Stimulated activated CD4-positive, alpha-beta T cell treated with anti-CD3 and anti-CD28 coated beads, Interleukin-2, amount 100 ng/mL, for 48 hours (primary cell): Measurements from ENCODE around the gene RPL5.

Experiments
- DNase-seq, 2 donors: peaks; one replicate each; pipeline ENCODE4 v3.0.0-alpha.2; 2020

Gene RPL5

DNA sequence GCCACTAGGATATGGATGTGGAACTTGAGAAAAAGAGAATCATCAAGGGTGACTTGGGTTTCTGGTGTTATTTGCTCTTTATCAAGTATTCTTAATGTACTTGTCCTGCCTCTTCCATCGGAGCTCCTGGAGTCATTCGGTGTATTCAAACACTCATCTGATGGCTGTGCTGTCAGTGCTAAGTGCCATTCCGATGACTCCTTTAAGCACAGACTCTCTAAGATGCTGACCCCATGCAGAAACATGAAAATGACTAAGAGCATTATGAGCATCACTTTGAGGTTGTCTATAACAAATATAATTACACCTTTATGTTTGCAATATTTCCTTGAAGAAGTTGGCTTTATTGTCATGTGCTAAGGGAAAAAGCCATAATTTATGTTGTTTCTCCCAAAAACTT is 11.3 kb upstream of the RPL5 start:
- no peak for DNase-seq

DNA sequence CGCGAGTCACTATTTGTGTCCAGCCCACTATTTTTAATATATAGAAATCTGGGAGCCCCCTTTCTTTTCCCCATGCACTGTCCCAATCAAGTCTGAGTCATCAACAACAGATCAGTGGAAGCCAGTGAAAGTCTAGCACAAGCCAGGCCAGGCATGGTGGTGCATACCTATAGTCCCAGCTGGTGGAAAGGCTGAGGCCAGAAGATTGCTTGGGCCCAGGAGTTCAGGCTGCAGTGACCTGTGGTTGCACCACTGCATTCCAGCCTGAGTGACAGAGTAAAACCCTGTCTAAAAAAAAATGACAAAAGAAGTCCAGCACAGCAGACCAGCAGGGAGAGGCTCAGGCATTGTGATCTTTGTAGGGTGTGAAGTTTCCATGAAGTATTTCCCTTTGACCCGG is 9.0 kb upstream of the RPL5 start:
- no peak for DNase-seq

DNA sequence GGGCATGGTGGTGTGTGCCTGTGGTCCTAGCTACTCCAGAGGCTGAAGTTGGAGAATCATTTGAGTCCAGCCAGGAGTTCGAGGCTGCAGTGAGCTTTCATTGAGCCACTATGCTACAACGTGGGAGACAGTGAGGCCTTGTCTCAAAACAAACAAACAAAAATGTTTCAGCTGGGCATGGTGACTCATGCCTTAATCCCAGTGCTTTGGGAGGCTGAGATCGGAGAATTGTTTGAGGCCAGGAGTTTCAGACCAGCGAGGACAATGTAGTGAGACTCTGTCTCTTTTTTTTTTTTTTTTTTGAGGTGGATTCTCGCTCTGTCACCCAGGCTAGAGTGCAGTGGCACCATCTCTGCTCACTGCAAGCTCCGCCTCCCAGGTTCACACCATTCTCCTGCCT is 5.0 kb upstream of the RPL5 start:
- DNase-seq = no peak

DNA sequence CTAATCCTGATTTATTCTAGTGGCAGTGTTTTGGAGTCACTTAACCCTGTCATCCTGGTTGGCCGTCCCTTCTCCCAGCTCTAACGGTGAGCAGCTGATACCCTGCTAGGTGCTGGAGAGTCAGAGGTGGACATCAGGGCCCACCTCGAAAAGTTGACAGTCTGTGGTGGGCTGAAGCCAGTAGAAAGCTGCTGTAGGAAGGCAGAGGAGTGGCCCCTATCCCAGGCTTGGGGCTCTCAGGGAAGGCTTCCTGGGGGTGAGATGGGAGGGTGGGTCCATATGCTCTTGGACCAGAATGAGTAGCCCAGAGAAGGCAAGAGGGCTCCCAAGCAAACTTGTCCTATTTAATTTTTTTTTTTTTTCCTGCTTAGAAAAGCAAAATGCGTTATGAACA is 475 bp upstream of the RPL5 start:
- DNase-seq = no peak

DNA sequence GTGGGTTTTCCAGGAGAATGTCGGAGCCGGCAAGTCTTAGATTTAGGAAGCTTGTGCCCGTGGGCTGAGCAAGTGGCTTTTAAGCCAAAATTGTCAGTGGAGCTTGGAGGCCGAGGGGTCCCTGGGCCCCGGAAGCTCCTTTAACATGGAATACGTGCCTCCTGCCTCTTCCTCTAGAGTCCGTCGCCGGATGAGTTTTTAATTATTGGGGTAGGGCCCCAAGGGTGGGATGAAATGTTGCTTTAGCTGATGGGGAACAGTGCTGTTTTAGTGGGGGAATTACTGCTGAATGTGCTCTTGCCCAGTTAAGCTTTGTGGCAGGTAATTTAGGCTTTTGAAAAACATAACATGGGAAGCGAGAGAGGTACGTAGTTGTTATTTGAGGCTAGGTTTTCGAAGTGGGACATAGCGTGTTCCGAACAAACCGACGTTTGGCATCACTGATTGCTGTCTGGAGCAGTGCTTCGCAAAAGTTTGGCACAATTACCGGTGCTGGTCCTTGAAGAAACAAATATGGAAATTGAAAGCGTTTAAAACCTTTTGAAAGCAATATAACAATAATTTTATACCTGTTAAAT is 786 bp downstream of the RPL5 start:
- no peak for DNase-seq

DNA sequence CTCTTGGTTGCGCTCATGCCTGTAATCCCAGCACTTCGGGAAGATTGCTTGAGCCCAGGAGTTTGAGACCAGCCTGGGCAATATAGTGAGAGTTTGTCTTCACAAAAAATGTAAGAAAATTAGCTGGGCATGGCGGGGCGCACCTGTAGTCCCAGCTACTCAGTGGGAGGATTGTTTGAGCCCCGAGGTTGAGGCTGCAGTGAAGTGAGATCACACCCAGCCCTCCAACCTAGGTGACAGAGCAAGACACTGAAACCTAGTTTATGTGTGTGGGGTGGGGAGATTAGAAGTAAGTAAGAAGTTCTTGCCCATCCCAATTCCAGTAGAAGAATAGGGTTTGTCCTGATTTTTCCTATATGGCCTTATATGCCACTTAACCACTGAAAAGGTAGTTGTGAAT is 2.0 kb downstream of the RPL5 start:
- DNase-seq = no peak

DNA sequence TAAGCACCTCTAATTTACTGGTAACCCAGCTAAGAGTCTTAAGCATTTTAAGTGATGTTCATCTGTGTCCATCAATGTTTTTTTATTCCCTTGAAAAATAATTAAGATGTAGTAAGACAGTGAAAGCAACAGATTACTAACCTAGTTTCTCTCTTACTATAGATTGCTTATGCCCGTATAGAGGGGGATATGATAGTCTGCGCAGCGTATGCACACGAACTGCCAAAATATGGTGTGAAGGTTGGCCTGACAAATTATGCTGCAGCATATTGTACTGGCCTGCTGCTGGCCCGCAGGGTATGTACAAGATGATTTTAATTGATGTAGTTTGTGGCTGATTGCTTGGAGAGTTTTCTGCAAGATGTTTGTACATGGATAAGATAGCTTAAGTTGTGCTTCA is 2.8 kb downstream of the RPL5 start:
- DNase-seq = no peak

DNA sequence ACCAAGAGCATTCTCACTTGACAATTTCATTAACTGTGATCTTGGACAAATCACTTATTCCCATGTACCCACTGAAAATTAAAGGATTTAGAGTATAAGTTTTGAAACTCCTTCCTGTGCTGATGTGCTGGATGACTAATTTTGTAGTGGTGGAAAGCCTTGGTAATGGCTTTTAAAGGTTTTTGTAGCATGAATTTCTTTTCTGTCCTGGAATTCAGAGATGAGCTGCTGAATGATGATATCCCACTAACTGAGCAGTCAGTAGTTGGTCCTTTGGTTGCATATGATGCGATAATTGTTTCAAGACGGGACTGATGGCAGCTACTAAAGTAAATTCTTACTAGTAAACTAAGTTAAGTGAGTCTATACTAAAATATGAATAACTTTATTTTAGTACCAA is 5.2 kb downstream of the RPL5 start:
- no peak for DNase-seq

DNA sequence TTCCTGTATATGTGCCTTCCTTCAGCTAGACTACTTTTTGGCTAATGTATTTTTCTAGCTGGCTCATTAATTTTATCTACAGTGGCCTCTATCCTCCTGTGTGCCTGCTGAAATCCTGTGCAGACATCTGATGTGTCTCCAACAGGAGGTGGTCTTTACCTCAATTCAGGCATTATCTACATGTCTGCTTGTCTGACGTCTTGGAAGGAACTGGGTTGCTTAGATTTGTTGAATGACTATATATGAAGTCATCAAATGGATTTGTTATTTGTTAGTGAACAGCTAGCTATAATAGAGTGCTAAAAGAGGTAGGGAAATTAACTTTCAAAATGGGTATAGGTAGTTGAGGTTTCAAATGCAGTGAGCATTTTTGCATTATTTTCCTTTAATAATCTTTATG is 6.7 kb downstream of the RPL5 start:
- no peak for DNase-seq

DNA sequence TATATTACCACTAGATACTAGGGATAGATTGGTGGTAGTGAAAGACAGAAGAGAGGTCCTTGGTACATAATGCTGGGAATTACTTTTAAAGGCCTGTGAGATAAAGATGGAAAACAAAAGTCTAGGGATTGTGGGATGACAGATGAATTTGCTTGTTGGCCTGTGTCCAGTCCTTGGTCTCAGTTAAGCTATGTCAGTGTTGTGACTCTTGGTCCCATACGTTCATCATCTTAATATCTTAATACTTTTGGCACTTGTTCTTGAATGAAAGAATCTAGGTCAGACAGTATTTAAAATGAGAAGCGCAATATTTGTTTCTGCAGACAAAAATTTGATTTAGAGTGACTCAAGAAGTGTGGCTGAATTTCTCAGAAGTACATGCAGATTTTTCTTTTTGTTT is 7.6 kb downstream of the RPL5 start:
- no peak for DNase-seq

DNA sequence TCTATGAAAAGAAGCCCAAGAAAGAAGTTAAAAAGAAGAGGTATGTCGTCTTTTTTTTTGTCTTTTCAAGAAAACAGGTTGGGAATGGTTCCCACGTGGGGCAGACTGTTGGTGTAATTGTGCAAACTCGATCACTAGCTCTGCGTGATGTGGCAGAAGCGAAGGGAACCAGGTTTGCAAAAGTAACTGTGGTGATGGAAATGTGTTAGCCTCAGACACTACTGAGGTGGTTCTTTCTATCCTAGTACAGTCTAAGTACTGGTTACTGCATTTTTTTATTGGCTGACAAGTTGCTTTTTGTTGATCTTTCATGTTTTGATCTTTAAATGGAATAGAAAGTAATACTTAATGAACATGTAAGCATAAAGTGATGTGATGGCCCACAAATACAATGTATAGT is 8.8 kb downstream of the RPL5 start:
- DNase-seq = no peak

DNA sequence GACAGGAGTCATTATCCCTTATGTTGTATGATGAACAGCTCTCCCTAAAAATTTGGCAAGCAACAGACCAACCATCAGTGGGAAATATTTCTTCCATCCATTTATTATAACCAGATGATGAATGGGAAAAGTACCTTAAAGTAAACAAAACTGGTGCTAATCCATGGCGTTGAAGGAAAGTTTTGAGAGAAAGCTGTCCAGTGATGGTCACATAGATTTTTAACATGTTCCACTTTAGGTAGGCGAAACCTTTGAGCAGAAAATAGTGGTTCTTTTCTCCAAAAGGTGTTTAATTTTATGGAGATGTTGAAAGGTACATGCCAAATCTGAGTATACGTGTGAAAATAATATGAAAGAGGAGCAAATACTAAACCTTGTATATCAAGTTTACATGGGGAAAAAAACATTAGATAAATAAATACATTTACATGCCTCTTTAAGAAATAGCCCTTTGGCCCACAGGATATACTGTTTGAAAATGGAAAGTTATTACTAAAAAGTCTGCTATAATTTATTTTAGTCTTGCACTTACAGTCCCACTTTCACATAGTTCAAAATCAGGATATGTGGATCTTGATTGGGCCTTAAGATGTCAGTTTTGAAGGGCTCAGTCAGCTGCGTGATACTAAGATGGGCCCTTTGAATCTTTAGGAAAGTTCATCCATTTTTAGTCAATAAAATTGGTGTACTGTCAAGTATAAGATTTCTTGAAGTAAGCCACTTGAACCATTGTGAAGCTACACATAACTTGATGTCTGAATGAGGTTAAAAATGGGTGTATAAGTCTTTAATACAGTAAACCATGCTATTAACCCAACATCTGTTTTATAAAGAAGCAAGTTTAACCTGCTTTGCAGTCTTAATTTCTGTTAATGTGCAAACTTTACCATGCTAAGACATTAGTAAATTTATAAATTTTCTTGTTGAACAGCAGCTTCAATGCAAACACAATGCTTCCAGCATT is 10.5 kb downstream of the RPL5 start:
- DNase-seq = no peak

DNA sequence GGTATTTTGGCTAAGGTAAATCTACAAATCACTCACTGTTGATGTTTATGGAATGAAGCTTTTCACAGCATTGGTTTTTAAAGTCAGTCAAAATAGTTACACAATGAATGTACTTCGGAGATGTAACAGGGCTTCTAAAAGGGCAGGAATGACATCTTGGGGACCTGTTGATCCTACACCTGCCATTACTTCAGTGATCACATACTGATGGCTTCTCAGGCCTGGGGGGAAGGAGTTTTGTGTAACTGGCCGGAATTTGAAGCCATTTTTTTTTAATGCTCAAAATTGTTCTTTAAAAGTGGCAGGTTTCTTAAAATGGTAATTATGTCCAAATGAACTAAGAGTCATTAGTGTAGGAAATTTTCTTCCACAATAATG is 11.2 kb downstream of the RPL5 start:
- no peak for DNase-seq

DNA sequence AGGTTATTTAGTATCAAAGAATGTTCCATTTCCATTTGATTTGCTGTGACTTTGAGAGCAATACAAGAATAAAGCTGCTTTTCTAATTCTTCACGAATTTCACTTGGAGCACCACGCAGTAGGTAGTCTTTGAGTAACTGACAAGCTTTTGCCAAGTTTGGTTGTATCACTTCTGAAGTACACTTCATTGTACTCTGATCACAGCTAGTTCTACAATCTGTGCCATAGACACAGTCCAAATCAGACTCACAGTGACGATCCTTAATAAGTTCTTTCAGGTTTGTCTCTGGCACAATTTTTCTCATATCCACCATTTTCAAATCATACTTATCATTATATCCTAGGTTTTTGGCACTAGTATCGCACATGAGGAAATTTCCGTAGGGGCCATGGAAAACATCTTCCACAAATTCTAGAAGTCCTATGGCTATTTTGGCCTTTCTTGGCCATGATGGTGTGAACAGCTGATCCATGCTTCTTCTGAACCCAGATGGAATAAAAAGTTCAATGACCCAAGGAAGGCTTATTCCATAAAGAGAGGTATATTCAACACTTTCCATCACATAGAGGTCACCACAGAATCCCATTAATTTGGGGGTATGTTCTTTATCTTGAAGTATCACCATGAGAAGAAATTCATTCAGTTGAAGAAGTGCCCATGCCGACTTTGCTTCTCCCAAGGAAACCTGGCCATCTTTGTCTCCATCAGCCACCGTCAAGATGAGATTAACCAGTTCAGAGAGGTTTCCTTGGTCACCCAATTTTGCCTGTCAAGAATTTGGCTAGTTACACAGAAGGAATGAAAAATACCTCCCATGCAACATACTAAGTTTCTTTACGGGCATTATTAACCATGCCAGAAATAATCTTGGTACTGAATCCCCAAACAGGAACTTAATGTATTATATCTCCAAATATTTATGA is 11.9 kb downstream of the RPL5 start:
- DNase-seq = no peak

DNA sequence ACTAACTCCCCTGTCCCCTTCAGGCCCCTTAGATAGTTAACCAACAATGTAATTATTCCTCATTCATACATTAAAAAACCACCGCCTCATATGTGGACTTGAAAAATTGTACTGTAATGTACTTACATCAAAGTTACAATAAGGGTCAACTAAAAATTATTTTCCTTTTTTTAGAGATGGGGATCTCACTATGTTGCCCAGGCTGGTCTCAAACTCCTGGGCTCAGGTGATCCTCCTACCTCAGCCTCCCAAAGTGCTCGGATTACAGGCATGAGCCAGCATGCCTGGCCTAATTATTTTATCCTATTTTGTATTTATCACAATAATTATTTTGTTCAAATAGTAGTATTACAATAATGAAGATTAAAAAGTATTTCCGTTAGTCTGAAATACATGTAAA is 12.6 kb downstream of the RPL5 start:
- DNase-seq = no peak

DNA sequence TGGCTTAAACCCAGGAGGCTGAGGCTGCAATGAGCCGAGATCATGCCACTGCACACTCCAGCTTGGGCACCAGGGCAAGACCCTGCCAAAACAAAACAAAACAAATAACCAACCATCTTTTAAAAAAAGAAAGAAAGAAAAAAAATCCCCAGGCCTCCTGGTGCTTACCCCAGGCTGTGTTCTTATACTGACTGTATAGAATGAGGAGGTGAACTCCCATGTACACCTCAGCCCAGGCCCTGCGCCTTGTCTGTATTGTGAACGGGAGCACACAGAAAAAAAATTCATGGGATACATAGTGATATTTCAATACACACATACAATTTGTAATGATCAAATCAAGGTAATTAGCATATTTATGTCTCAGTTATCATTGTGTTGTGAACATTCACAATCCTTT is 14.1 kb downstream of the RPL5 start:
- DNase-seq = no peak

DNA sequence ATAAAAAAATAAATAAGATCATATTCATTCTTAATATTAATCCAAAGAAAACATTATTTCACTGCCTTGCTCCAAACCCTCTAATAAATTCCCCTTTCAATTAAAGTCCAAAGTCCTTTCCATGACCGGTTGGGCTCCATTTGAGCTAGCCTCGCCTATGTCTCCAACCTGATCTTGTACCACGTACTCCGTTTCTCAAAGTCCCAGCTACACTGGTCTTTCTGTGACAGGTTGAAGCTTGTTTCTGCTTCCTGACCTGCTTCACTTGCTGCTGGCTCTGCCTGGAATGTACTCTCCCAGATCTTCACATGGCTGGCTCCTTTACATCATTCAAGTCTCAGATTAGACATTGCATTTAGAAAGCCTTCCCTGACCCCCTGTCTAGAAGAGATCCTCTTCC is 16.4 kb downstream of the RPL5 start:
- DNase-seq = no peak

DNA sequence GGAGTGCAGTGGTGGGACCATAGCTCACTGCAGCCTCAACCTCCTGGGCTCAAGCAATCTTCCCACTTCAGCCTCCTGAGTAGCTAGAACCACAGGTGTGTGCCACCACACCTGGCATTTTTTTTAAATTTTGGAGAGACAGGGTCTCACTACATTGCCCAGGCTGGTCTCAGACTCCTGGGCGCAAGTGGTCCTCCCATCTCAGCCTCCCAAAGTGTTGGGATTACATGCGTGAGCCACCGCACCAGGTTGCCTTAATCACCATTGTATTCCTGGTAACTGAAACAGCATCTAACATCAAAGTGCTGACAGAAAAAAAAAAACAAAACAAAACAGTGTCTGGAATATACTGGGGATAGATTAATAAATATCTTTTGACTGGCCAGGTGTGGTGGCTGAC is 18.2 kb downstream of the RPL5 start:
- DNase-seq = no peak

DNA sequence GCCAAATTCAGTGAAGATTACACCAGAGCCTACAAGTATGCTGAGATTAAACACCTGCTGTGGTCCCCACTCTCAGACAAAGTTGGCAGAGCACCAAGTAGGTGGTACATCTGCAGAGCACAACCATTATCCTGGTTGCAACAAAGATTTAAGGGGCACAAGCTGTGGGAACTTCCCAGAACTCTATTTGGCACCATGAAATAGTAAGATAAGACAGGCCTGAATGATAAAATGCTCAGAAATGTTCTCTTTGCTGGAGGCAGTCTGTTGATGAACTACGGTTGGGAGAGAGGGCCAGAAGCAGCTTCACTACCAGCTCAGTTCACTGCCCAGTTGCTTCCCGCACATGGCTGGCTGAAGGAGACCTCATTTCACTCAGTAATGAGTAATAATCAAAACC is 19.9 kb downstream of the RPL5 start:
- no peak for DNase-seq

DNA sequence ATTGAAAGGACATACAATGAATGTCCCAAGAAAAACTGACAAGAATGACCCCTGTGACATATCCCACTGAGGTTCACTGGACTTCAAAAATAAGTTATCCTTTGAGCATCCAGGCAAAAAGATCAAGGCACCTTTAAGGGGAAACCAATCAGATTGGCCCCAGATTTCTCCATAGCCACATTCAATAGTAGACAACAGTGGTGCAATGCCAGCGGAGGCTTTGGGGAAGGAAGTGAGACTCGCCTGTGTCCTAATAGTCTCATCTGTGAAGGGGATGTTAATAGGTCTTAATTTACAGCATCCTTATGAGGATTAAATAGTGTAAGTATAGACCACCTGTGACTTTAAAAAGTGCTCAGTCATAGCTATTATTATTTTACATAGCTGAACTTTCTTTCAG is 21.5 kb downstream of the RPL5 start:
- DNase-seq = no peak

DNA sequence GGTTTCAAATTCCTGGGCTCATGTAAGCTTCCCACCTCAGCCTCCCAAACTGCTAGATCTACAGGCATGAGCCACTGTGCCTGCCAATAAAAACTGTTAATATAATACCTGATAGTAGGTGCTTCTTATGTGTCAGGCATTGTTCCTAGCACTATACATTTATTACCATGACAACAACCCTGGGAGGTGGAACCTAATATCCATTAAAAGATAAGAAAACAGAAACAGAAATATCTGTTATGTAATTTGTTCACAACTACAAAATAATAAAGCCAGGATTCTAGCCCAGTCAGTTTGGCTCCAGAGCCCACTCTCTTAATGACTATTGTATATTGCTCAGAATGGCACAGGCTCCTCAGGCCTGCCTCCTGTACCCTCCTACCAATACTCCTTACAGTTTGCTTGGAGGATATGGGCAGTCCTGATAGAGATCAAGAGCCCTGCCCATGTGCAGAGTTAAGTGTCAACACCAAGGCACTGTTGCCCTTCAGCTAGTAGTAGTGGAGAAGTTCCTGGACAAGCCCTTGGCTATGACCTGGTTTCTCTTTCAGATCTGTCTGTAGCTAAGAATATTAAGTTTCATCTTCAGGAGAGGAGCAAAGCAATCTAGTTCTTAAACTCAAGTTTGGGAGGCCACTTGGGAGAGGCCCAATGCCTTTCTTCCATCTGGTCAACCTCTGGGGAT is 22.4 kb downstream of the RPL5 start:
- no peak for DNase-seq

DNA sequence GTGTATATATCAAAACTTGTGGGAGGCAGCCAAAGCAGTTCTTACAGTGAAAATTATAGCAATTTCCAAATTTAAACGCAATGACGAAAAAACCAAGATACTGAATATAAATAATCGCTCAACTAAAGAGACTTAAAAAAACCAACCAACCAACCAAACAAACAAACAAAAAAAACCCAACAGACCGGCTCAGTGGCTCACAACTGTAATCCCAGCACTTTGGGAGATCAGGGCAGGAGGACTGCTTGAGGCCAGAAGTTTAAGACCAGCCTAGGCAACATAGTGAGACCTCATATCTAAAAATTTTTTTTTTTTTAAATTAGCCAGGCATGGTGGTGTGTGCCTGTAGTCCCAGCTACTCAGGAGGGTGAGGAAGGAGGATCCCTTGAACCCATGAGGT is 23.4 kb downstream of the RPL5 start:
- DNase-seq = no peak

DNA sequence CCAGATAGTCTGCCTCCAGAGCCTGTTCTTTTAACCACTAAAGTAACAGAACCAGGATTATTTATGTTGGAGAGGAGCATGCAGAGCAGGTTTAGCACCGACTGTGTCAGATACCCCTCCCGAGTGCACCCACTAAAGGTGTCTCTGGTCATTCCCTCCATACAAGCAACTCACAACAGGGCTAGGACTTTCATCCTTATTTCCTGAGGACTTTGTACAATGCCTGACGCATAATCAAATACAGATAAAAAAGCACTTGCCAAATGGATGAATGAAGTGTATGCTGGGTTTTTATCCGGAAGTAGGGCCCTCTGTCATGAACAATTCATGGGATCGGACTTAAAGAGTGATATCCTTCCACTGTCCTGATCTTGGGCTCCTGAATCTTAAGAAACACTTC is 26.0 kb downstream of the RPL5 start:
- DNase-seq = no peak
